H9 (cell line): ENCODE data around the gene SPATA22. TPM values are rescaled to one million over a fixed set of nuclear protein-coding genes. Genes with fewer than 3 reads are reported as not detected.

Source experiments
- DNase-seq: peaks from one replicate; pipeline ENCODE4 v3.0.0-alpha.2; 2017
- H2AFZ ChIP-seq: one replicate; pipeline ENCODE4 v1.6.1; 2013; ENCODE audit warnings: mild to moderate bottlenecking, low read length, control low read depth, moderate library complexity
- H2AK5ac ChIP-seq: 2 replicates; pipeline ENCODE4 v1.6.1; 2013; ENCODE audit warnings: low read length, control low read depth, mixed read lengths; ENCODE audit not compliant: insufficient read length
- H2BK120ac ChIP-seq: one replicate; pipeline ENCODE4 v1.6.1; 2013; ENCODE audit warnings: low read depth, mild to moderate bottlenecking, low read length, control low read depth, inconsistent platforms; ENCODE audit not compliant: poor library complexity, severe bottlenecking
- H2BK12ac ChIP-seq: 2 replicates; pipeline ENCODE4 v1.6.1; 2013; ENCODE audit warnings: low read length, control low read depth, mixed read lengths, low read depth; ENCODE audit not compliant: insufficient read length
- H2BK15ac ChIP-seq: 2 replicates; pipeline ENCODE4 v1.6.1; 2013; ENCODE audit warnings: low read depth, low read length, control low read depth
- H2BK20ac ChIP-seq: one replicate; pipeline ENCODE4 v1.6.1; 2013; ENCODE audit warnings: low read depth, mild to moderate bottlenecking, low read length, control low read depth, inconsistent platforms; ENCODE audit not compliant: poor library complexity, severe bottlenecking
- H2BK5ac ChIP-seq: 2 replicates; pipeline ENCODE4 v1.6.1; 2013; ENCODE audit warnings: low read length, control low read depth, mixed read lengths; ENCODE audit not compliant: insufficient read length
- H3K14ac ChIP-seq: 2 replicates; pipeline ENCODE4 v1.6.1; 2013; ENCODE audit warnings: low read length, control low read depth; ENCODE audit not compliant: insufficient read depth
- H3K18ac ChIP-seq: 2 replicates; pipeline ENCODE4 v1.6.1; 2013; ENCODE audit warnings: low read depth, mild to moderate bottlenecking, mixed read lengths, low read length, control low read depth; ENCODE audit not compliant: insufficient read length
- H3K23ac ChIP-seq: 2 replicates; pipeline ENCODE4 v1.6.1; 2013; ENCODE audit warnings: low read length, control low read depth, mixed read lengths, low read depth; ENCODE audit not compliant: insufficient read length
- H3K23me2 ChIP-seq: 2 replicates; pipeline ENCODE4 v1.6.1; 2013; ENCODE audit warnings: low read depth, mild to moderate bottlenecking, mixed read lengths, low read length, control low read depth; ENCODE audit not compliant: insufficient read length, poor library complexity, severe bottlenecking
- H3K27ac ChIP-seq: 2 replicates; pipeline ENCODE4 v1.5.1; 2013; ENCODE audit warnings: low read length, control low read depth, mixed read lengths, low read depth; ENCODE audit not compliant: insufficient read length
- H3K27me3 ChIP-seq: 2 replicates; pipeline ENCODE4 v1.6.1; 2013; ENCODE audit warnings: low read length, control low read depth, inconsistent platforms; ENCODE audit not compliant: insufficient read depth
- H3K4ac ChIP-seq: 2 replicates; pipeline ENCODE4 v1.6.1; 2013; ENCODE audit warnings: low read depth, mild to moderate bottlenecking, control low read depth, inconsistent platforms, low read length, moderate library complexity
- H3K4me1 ChIP-seq: 2 replicates; pipeline ENCODE4 v1.6.1; 2013; ENCODE audit warnings: low read length, control low read depth, inconsistent platforms; ENCODE audit not compliant: insufficient read depth
- H3K4me2 ChIP-seq: 2 replicates; pipeline ENCODE4 v1.6.1; 2013; ENCODE audit warnings: low read length, control low read depth, mixed read lengths; ENCODE audit not compliant: insufficient read length, insufficient read depth
- H3K56ac ChIP-seq: 2 replicates; pipeline ENCODE4 v1.6.1; 2013; ENCODE audit warnings: low read depth, mild to moderate bottlenecking, mixed read lengths, low read length, control low read depth; ENCODE audit not compliant: insufficient read length
- H3K79me1 ChIP-seq: 2 replicates; pipeline ENCODE4 v1.6.1; 2013; ENCODE audit warnings: low read depth, mild to moderate bottlenecking, moderate library complexity, low read length, control low read depth, inconsistent platforms; ENCODE audit not compliant: insufficient read depth, poor library complexity, severe bottlenecking
- H3K79me2 ChIP-seq: 2 replicates; pipeline ENCODE4 v1.6.1; 2013; ENCODE audit warnings: low read length, control low read depth, inconsistent platforms; ENCODE audit not compliant: insufficient read depth
- H3K9ac ChIP-seq: 2 replicates; pipeline ENCODE4 v1.6.1; 2013; ENCODE audit warnings: low read length, control low read depth, mixed read lengths; ENCODE audit not compliant: insufficient read length; ENCODE audit errors: extremely low read depth
- H3K9me3 ChIP-seq: one replicate; pipeline ENCODE4 v1.6.1; 2013; ENCODE audit warnings: low read depth, low read length, inconsistent platforms; ENCODE audit not compliant: control insufficient read depth
- H3T11ph ChIP-seq: one replicate; pipeline ENCODE4 v1.6.1; 2013; ENCODE audit warnings: mild to moderate bottlenecking, low read length, control low read depth, inconsistent platforms
- H4K20me1 ChIP-seq: one replicate; pipeline ENCODE4 v1.6.1; 2013; ENCODE audit not compliant: control insufficient read depth, insufficient read length, insufficient read depth
- H4K5ac ChIP-seq: 2 replicates; pipeline ENCODE4 v1.6.1; 2013; ENCODE audit warnings: low read depth, mild to moderate bottlenecking, mixed read lengths, low read length, control low read depth; ENCODE audit not compliant: insufficient read length
- H4K8ac ChIP-seq: replicated peaks from 2 replicates; pipeline ENCODE4 v1.6.1; 2013; ENCODE audit warnings: low read length, control low read depth, mixed read lengths, low read depth; ENCODE audit not compliant: insufficient read length
- H4K91ac ChIP-seq: 2 replicates; pipeline ENCODE4 v1.6.1; 2013; ENCODE audit warnings: low read depth, mild to moderate bottlenecking, moderate library complexity, mixed read lengths, low read length, control low read depth; ENCODE audit not compliant: insufficient read length
- H3K27ac Mint-ChIP-seq, 3 experiments: 2 replicates in 2 of 3; 3 replicates in 1 of 3; pipeline ENCODE4 v1.8.0; 2020 to 2021; ENCODE audit warnings: mixed read lengths in 3 of 3, mild to moderate bottlenecking in 1 of 3, moderate library complexity in 1 of 3
- H3K27me3 Mint-ChIP-seq: 2 replicates; pipeline ENCODE4 v1.8.0; 2021; ENCODE audit warnings: low read depth, mild to moderate bottlenecking, moderate library complexity, mixed read lengths
- H3K36me3 Mint-ChIP-seq, 3 experiments: 2 replicates in 2 of 3; 3 replicates in 1 of 3; pipeline ENCODE4 v1.8.0; 2020 to 2021; ENCODE audit warnings: low read depth in 3 of 3, mixed read lengths in 3 of 3; ENCODE audit not compliant: insufficient read depth in 1 of 3
- H3K4me1 Mint-ChIP-seq, 2 experiments: 2 replicates each; pipeline ENCODE4 v1.8.0; 2020; ENCODE audit warnings: mixed read lengths in 2 of 2
- H3K4me3 Mint-ChIP-seq, 2 experiments: 2 replicates in 1 of 2; 3 replicates in 1 of 2; pipeline ENCODE4 v1.8.0; 2020 to 2021; ENCODE audit warnings: mild to moderate bottlenecking in 2 of 2, mixed read lengths in 2 of 2, moderate library complexity in 1 of 2
- H3K9me3 Mint-ChIP-seq, 2 experiments: 2 replicates in 1 of 2; 3 replicates in 1 of 2; pipeline ENCODE4 v1.8.0; 2020; ENCODE audit warnings: mild to moderate bottlenecking in 2 of 2, mixed read lengths in 2 of 2, moderate library complexity in 1 of 2
- CTCF ChIP-seq: fragments of 200-600 bp; sonication (generic); conservative IDR thresholded peaks from 3 replicates; pipeline ENCODE4 v1.8.0; 2021; ENCODE audit warnings: antibody characterized with exemption, mild to moderate bottlenecking
- WGBS: extraction: QIAGEN DNeasy Blood & Tissue Kit; methylation state at CpG from one replicate; pipeline ENCODE4 v1.1.7; 2013; ENCODE audit warnings: missing lambda C conversion rate, low lambda C conversion rate, mixed read lengths; ENCODE audit not compliant: insufficient read length; ENCODE audit errors: extremely low coverage; 5-methylcytosine and 5-hydroxymethylcytosine counted together
- total RNA-seq: library from RNA; stranded (reverse); gene quantifications from 2 replicates; pipeline ENCODE4 v1.2.1, GENCODE V29; 2021

Gene SPATA22
- total RNA-seq, 1 experiment from 2014 or later = not detected

- WGBS = no CpG with 5 or more reads among the region's 2 CpGs
- H4K8ac ChIP-seq = no peak overlapping the region
- no peak overlapping the region for H3K9ac ChIP-seq
- Mint-ChIP-seq H3K4me1 (no peaks in the 10 kb centered on the region), H3K9me3 (no peaks in the 10 kb centered on the region), H3K4me3 (no peak overlapping the region), H3K27ac (no peak overlapping the region), H3K27me3 (no peaks in the 10 kb centered on the region), H3K36me3 (no peaks in the 10 kb centered on the region)
- H3K27me3 ChIP-seq = no peaks in the 10 kb centered on the region
- no peak overlapping the region for H2BK15ac ChIP-seq
- no peaks in the 10 kb centered on the region for H3K23me2 ChIP-seq
- no peaks in the 10 kb centered on the region for H3K4me1 ChIP-seq
- H3K79me2 ChIP-seq = no peaks in the 10 kb centered on the region
- no peak overlapping the region for H3K14ac ChIP-seq
- H4K5ac ChIP-seq = no peak overlapping the region
- no peak for DNase-seq
- no peak overlapping the region for H3K18ac ChIP-seq
- no peak overlapping the region for H4K91ac ChIP-seq
- H3K4ac ChIP-seq = no peak overlapping the region
- no peak overlapping the region for H3T11ph ChIP-seq
- no peak overlapping the region for H3K27ac ChIP-seq
- no peak overlapping the region for H2AK5ac ChIP-seq
- TF ChIP-seq CTCF = no peak
- no peaks in the 10 kb centered on the region for H3K79me1 ChIP-seq
- no peaks in the 10 kb centered on the region for H4K20me1 ChIP-seq
- H2BK12ac ChIP-seq = no peak overlapping the region
- no peaks in the 10 kb centered on the region for H3K9me3 ChIP-seq
- H3K56ac ChIP-seq = no peak overlapping the region
- H2BK5ac ChIP-seq = no peak overlapping the region
- no peak overlapping the region for H3K4me2 ChIP-seq
- H2BK20ac ChIP-seq = no peak overlapping the region
- H2BK120ac ChIP-seq = no peak overlapping the region
- H3K23ac ChIP-seq = no peak overlapping the region
- no peak overlapping the region for H2AFZ ChIP-seq
Measured at GRCh38 chr17:3448059-3448665, 23.5 kb downstream of the SPATA22 start.
